ENCODE measurements around the gene ALCAM. TPM values are rescaled to one million over a fixed set of nuclear protein-coding genes. Genes with fewer than 3 reads are reported as not detected.

The ALCAM gene
- total and polyA plus RNA-seq, 2 of the 8 experiments (the other 6 are each of a cell fraction or from before 2014, with no cell fraction given), result 10.8 to 33.0 TPM

GRCh38 chr3:105436687-105437086 is 70.0 kb downstream of the ALCAM start:
- ChIA-PET CTCF (ENCODE audit: partially characterized antibody) (interaction anchor here (0.8 kb wide), 1 partner anchor 183 kb away, joined by 3 read pairs; no protein-coding TSS in a partner anchor), POLR2A (ENCODE audit: partially characterized antibody) (no interaction called here)
- Histone ChIP-seq H3K79me2 (ENCODE audit: control insufficient read depth in 1 of 2, insufficient read depth in 2 of 2, low read length in 2 of 2) (no peaks in the 10 kb centered on the region), H3K4me2 (ENCODE audit: insufficient read depth in 1 of 2, low read depth in 2 of 2, low read length in 2 of 2) (no peak overlapping the region), H3K56ac (replicated peaks; ENCODE audit: insufficient read length, low read depth, low read length) (no peak overlapping the region), H2BK5ac (ENCODE audit: low read depth, low read length) (no peak overlapping the region), H3K23me2 (ENCODE audit: low read depth, low read length) (no peaks in the 10 kb centered on the region), H4K8ac (ENCODE audit: extremely low read depth, insufficient read depth, low read length) (no peak overlapping the region), H4K5ac (ENCODE audit: insufficient read length, low read depth, low read length) (no peak overlapping the region), H3K18ac (ENCODE audit: extremely low read depth, low read length) (no peak overlapping the region), H4K20me1 (replicated peaks in 1 of 2; ENCODE audit: control insufficient read depth in 1 of 2, insufficient read depth in 2 of 2, low read length in 2 of 2) (no peaks in the 10 kb centered on the region), H2BK120ac (replicated peaks; ENCODE audit: low read depth, low read length) (no peak overlapping the region), H2AK5ac (ENCODE audit: low read depth, low read length) (no peak overlapping the region), H2AFZ (ENCODE audit: low read length) (no peak overlapping the region), H3K4ac (replicated peaks; ENCODE audit: insufficient read length, low read depth, low read length) (no peak overlapping the region), H3K23ac (ENCODE audit: insufficient read length) (no peak overlapping the region), H4K91ac (replicated peaks; ENCODE audit: insufficient read length, low read length) (no peak overlapping the region), H3K27ac (ENCODE audit: low read depth, low read length) (no peak overlapping the region), H3K79me1 (ENCODE audit: low read depth, low read length) (no peaks in the 10 kb centered on the region; the same call in 1 of the 2 replicates), H3K27me3 (replicated peaks in 1 of 4; ENCODE audit: control insufficient read depth in 3 of 4, extremely low read depth in 1 of 4, insufficient read depth in 3 of 4, low read length in 3 of 4) (no peaks in the 10 kb centered on the region), H3K9ac (replicated peaks in 1 of 4; ENCODE audit: extremely low read depth in 1 of 4, low read depth in 3 of 4, low read length in 3 of 4) (no peak overlapping the region), H3K4me3 (ENCODE audit: extremely low read depth in 1 of 4, insufficient read depth in 2 of 4, low read depth in 3 of 4, low read length in 4 of 4) (no peak overlapping the region), H3K14ac (ENCODE audit: insufficient read length) (no peak overlapping the region), H3K36me3 (ENCODE audit: control insufficient read depth in 2 of 4, insufficient read depth in 4 of 4, low read length in 3 of 4) (peaks cover 0 to 3% (median 0%) of the 10 kb centered on the region in 4 experiments; a peak in 1 of 8 replicates), H3K9me3 (ENCODE audit: insufficient read depth in 2 of 2, low read depth in 1 of 2, low read length in 1 of 2) (peaks cover 0 to 7% of the 10 kb centered on the region in 2 experiments; a peak in 2 of 4 replicates), H2BK20ac (ENCODE audit: low read length) (no peak overlapping the region), H2BK12ac (ENCODE audit: low read depth, low read length) (no peak overlapping the region), H3K4me1 (replicated peaks in 1 of 4; ENCODE audit: control insufficient read depth in 3 of 4, insufficient read depth in 4 of 4, low read length in 3 of 4) (no peaks in the 10 kb centered on the region), H2BK15ac (ENCODE audit: low read length) (no peak overlapping the region)
- TF ChIP-seq ZNF274 (IDR thresholded peaks at IDR 0.05; ENCODE audit: borderline replicate concordance, extremely low read depth, low read length) (no peak), EGR1 (IDR thresholded peaks at IDR 0.05; ENCODE audit: borderline replicate concordance, low read depth, low read length) (no peak), JUN (IDR thresholded peaks at IDR 0.05; ENCODE audit: low read depth, low read length) (no peak)
- DNase-seq (ENCODE audit: low read depth in 1 of 2, low spot score in 2 of 2) (no peak), FAIRE-seq (no peak)

Data from H1 (cell line).